Muscle of arm (tissue), 12 donors: Measurements from ENCODE around the gene SNX4. TPM values are rescaled to one million over a fixed set of nuclear protein-coding genes. Genes with fewer than 3 reads are reported as not detected.

Experiments
- DNase-seq: peaks from one replicate; pipeline ENCODE4 v3.0.0-alpha.2; 2013
- polyA plus RNA-seq, 12 donors: library from polyadenylated mRNA; unstranded; fragments of 120-200 nt; gene quantifications; one replicate each; pipeline ENCODE4 v1.2.1, GENCODE V29; 2013; ENCODE audit not compliant: insufficient read length in 12 of 12

SNX4 gene
- polyA plus RNA-seq, 12 donors, result 32.4 to 61.7 (median 42.7) TPM; not detected in 1

- DNase-seq, result no peak
Observed at GRCh38 chr3:125478326-125478725, 41.7 kb downstream of the SNX4 start.

- no peak for DNase-seq
Observed at GRCh38 chr3:125477701-125478100, 42.3 kb downstream of the SNX4 start.

- no peak for DNase-seq
Observed at GRCh38 chr3:125470671-125471070, 49.3 kb downstream of the SNX4 start.

GRCh38 chr3:125462722-125463299 lies 57.2 kb downstream of the SNX4 start:
- no peak for DNase-seq

- no peak for DNase-seq
Observed at GRCh38 chr3:125461896-125462295, 58.1 kb downstream of the SNX4 start.

- DNase-seq, result no peak
Observed at GRCh38 chr3:125460233-125460632, 59.8 kb downstream of the SNX4 start.

GRCh38 chr3:125443923-125444322 lies 76.1 kb downstream of the SNX4 start:
- DNase-seq, result no peak

GRCh38 chr3:125442506-125442905 lies 77.5 kb downstream of the SNX4 start:
- no peak for DNase-seq

GRCh38 chr3:125440970-125441369 lies 79.0 kb downstream of the SNX4 start:
- DNase-seq, result no peak

- DNase-seq, result no peak
Observed at GRCh38 chr3:125440559-125440955, 79.4 kb downstream of the SNX4 start.

- peak; percentile 54 for DNase-seq
Observed at GRCh38 chr3:125437631-125438435, 82.2 kb downstream of the SNX4 start.

GRCh38 chr3:125436921-125437320 lies 83.1 kb downstream of the SNX4 start:
- DNase-seq, result no peak

- DNase-seq, result no peak
Observed at GRCh38 chr3:125435231-125435630, 84.8 kb downstream of the SNX4 start.

GRCh38 chr3:125434582-125435011 lies 85.4 kb downstream of the SNX4 start:
- DNase-seq, result no peak

GRCh38 chr3:125433611-125434041 lies 86.4 kb downstream of the SNX4 start:
- DNase-seq, result no peak

GRCh38 chr3:125433091-125433534 lies 86.9 kb downstream of the SNX4 start:
- no peak for DNase-seq

GRCh38 chr3:125431912-125432790 lies 87.9 kb downstream of the SNX4 start:
- DNase-seq, result no peak

GRCh38 chr3:125431391-125431790 lies 88.6 kb downstream of the SNX4 start:
- DNase-seq, result no peak

GRCh38 chr3:125428216-125428830 lies 91.7 kb downstream of the SNX4 start:
- no peak for DNase-seq

- DNase-seq, result no peak
Observed at GRCh38 chr3:125418306-125418705, 101.7 kb downstream of the SNX4 start.

GRCh38 chr3:125416235-125416634 lies 103.8 kb downstream of the SNX4 start:
- DNase-seq, result no peak

GRCh38 chr3:125414669-125415068 lies 105.3 kb downstream of the SNX4 start:
- DNase-seq, result no peak
